Fibroblast of lung (primary cell): ENCODE measurements around the gene TBC1D5.

Source experiments
- EZH2 ChIP-seq: IDR thresholded peaks from 2 replicates; pipeline ENCODE4 v1.5.1; 2012; ENCODE audit warnings: low read length, control low read depth, mild to moderate bottlenecking; ENCODE audit errors: missing control alignments
- TF ChIP-seq, protein P1 (sequence below), 2 donors: IDR thresholded peaks in 1 of 2; conservative IDR thresholded peaks in 1 of 2; 1 replicate in 1 of 2; 2 replicates in 1 of 2; pipeline ENCODE4 v1.5.1; 2011 to 2012; ENCODE audit warnings: low read length in 2 of 2, control low read depth in 1 of 2, inconsistent platforms in 1 of 2, low read depth in 1 of 2, mild to moderate bottlenecking in 1 of 2

DNA sequence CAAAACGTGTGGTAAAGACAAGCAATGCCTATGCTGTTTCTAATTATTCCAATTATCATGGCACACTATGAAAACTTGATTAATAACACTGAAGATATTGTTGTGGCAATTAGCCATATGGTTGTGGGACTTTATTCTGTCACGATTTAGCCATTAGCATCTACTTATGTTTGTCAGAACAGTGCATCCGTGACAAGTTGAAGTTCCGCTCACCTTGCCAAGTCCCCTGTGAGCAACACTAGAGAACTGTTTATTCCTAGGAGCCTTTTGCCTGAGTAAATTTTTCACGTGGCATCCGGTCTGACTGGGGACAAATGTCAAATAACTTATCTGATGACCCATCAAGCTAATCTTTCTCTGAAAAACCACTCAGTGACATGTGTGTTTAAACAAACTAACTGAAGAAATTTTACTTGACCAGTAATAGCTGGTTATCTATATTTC lies 403.3 kb downstream of the TBC1D5 start:
- no peak for TF ChIP-seq EZH2
- TF ChIP-seq, protein P1, sequence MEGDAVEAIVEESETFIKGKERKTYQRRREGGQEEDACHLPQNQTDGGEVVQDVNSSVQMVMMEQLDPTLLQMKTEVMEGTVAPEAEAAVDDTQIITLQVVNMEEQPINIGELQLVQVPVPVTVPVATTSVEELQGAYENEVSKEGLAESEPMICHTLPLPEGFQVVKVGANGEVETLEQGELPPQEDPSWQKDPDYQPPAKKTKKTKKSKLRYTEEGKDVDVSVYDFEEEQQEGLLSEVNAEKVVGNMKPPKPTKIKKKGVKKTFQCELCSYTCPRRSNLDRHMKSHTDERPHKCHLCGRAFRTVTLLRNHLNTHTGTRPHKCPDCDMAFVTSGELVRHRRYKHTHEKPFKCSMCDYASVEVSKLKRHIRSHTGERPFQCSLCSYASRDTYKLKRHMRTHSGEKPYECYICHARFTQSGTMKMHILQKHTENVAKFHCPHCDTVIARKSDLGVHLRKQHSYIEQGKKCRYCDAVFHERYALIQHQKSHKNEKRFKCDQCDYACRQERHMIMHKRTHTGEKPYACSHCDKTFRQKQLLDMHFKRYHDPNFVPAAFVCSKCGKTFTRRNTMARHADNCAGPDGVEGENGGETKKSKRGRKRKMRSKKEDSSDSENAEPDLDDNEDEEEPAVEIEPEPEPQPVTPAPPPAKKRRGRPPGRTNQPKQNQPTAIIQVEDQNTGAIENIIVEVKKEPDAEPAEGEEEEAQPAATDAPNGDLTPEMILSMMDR (conservative IDR thresholded peaks at IDR 0.05 in 1 of 2, IDR thresholded peaks at IDR 0.05 in 1 of 2; ENCODE audit: low read depth in 1 of 2, low read length in 2 of 2): no peak
